B cell (primary cell): ENCODE results near the gene EHF.

Experiments
- CTCF ChIP-seq: fragments of 200-600 bp; IDR thresholded peaks from one replicate; pipeline ENCODE4 v1.8.0; 2022; ENCODE audit warnings: antibody characterized with exemption, mild to moderate bottlenecking
- EZH2 ChIP-seq: IDR thresholded peaks from 2 replicates; pipeline ENCODE4 v1.6.1; 2012; ENCODE audit warnings: borderline replicate concordance, low read depth, mild to moderate bottlenecking, moderate library complexity, low read length; ENCODE audit not compliant: insufficient read depth, poor library complexity, severe bottlenecking

DNA sequence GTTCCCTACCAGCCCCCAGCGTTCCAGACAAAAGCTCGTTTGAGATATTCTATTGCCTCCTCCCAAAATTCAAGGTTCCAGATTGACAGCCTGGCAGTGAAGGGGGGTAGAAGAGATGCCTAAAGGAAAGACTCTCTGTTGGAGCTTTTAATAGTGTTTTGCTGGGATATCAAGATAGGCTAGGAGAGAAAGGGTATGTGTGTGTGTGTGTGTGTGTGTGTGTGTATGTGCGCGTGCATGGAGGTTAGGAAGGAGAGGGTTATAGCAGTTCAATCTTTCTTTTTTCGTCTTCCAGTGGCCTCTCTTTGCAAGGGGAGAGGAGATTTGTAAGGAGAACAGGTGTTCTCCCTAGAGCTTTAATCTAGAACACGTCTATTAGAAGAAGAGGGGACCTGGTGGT lies 22.0 kb downstream of the EHF start:
- no peak for TF ChIP-seq CTCF
- no peak for TF ChIP-seq EZH2
